ENCODE data around the gene TTR. TPM values are rescaled to one million over a fixed set of nuclear protein-coding genes. Genes with fewer than 3 reads are reported as not detected.

The TTR gene
- total and polyA plus RNA-seq, 4 donors: 295 to 4,751 (median 926) TPM

- TF ChIP-seq HNF4G (IDR thresholded peaks at IDR 0.05) (no peak), TAF1 (conservative IDR thresholded peaks at IDR 0.05) (no peak)
- TF ChIP-seq, protein P1, sequence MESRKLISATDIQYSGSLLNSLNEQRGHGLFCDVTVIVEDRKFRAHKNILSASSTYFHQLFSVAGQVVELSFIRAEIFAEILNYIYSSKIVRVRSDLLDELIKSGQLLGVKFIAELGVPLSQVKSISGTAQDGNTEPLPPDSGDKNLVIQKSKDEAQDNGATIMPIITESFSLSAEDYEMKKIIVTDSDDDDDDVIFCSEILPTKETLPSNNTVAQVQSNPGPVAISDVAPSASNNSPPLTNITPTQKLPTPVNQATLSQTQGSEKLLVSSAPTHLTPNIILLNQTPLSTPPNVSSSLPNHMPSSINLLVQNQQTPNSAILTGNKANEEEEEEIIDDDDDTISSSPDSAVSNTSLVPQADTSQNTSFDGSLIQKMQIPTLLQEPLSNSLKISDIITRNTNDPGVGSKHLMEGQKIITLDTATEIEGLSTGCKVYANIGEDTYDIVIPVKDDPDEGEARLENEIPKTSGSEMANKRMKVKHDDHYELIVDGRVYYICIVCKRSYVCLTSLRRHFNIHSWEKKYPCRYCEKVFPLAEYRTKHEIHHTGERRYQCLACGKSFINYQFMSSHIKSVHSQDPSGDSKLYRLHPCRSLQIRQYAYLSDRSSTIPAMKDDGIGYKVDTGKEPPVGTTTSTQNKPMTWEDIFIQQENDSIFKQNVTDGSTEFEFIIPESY (IDR thresholded peaks at IDR 0.05): no peak
Observed at GRCh38 chr18:31554776-31555175, 36.9 kb upstream of the TTR start (continued).

GRCh38 chr18:31555971-31556747 lies 35.5 kb upstream of the TTR start:
- peak overlapping the region in 1 of 2 donors; percentile 27 for H3K27ac ChIP-seq (ENCODE audit: low read depth in 1 of 2, low read length in 2 of 2)
- H3K4me3 ChIP-seq (ENCODE audit: low read depth in 1 of 3, low read length in 3 of 3): no peak overlapping the region
- TF ChIP-seq HNF4A (conservative IDR thresholded peaks at IDR 0.05) (peak in 1 of 2 donors; percentile 6), YY1 (IDR thresholded peaks at IDR 0.05) (peak; percentile 53), FOXA2 (IDR thresholded peaks at IDR 0.05) (no peak), CTCF (IDR thresholded peaks at IDR 0.05; ENCODE audit: low read depth, low read length, missing input control) (peak; percentile 91), FOXA1 (IDR thresholded peaks at IDR 0.05) (no peak), RAD21 (IDR thresholded peaks at IDR 0.05) (peak; percentile 98), RXRA (IDR thresholded peaks at IDR 0.05) (no peak), HNF4G (IDR thresholded peaks at IDR 0.05) (no peak)
- TF ChIP-seq, protein P2, sequence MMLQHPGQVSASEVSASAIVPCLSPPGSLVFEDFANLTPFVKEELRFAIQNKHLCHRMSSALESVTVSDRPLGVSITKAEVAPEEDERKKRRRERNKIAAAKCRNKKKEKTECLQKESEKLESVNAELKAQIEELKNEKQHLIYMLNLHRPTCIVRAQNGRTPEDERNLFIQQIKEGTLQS (IDR thresholded peaks at IDR 0.05): no peak
- TF ChIP-seq, protein P3, sequence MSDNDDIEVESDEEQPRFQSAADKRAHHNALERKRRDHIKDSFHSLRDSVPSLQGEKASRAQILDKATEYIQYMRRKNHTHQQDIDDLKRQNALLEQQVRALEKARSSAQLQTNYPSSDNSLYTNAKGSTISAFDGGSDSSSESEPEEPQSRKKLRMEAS (IDR thresholded peaks at IDR 0.05): no peak
- WGBS: 5% methylated on average over 7 of the region's 7 CpGs
- H3K27me3 ChIP-seq (ENCODE audit: control insufficient read depth in 4 of 4, insufficient read depth in 4 of 4, low read length in 3 of 4): no peaks in the 10 kb centered on the region
- no peaks in the 10 kb centered on the region for H3K36me3 ChIP-seq (ENCODE audit: control insufficient read depth in 4 of 4, insufficient read depth in 3 of 4, low read depth in 1 of 4, low read length in 3 of 4)
- no peak for DNase-seq (ENCODE audit: low spot score)
- H3K4me1 ChIP-seq (ENCODE audit: control insufficient read depth in 4 of 4, insufficient read depth in 4 of 4, low read length in 3 of 4): peaks cover 3 to 29% (median 24%) of the 10 kb centered on the region in 4 donors
- no peaks in the 10 kb centered on the region for H3K9me3 ChIP-seq (ENCODE audit: control insufficient read depth in 4 of 4, low read length in 3 of 4)
- no peak overlapping the region for H3K9ac ChIP-seq (ENCODE audit: low read depth in 1 of 2, low read length in 2 of 2)

GRCh38 chr18:31557446-31557845 lies 34.2 kb upstream of the TTR start:
- peak; percentile 6 for TF ChIP-seq CTCF (IDR thresholded peaks at IDR 0.05; ENCODE audit: low read depth, low read length, missing input control)
- peak in 1 of 2 donors; percentile 35 for TF ChIP-seq RAD21 (IDR thresholded peaks at IDR 0.05)
- TF ChIP-seq FOXA1 (IDR thresholded peaks at IDR 0.05): no peak
- Histone ChIP-seq H3K4me1 (ENCODE audit: control insufficient read depth in 4 of 4, insufficient read depth in 4 of 4, low read length in 3 of 4) (peaks cover 3 to 29% (median 21%) of the 10 kb centered on the region in 4 donors), H3K27me3 (ENCODE audit: control insufficient read depth in 4 of 4, insufficient read depth in 4 of 4, low read length in 3 of 4) (no peaks in the 10 kb centered on the region), H3K27ac (ENCODE audit: low read depth in 1 of 2, low read length in 2 of 2) (no peak overlapping the region), H3K4me3 (ENCODE audit: low read depth in 1 of 3, low read length in 3 of 3) (no peak overlapping the region), H3K9ac (ENCODE audit: low read depth in 1 of 2, low read length in 2 of 2) (no peak overlapping the region), H3K9me3 (ENCODE audit: control insufficient read depth in 4 of 4, low read length in 3 of 4) (no peaks in the 10 kb centered on the region), H3K36me3 (ENCODE audit: control insufficient read depth in 4 of 4, insufficient read depth in 3 of 4, low read depth in 1 of 4, low read length in 3 of 4) (no peaks in the 10 kb centered on the region)
- 96% methylated on average over 3 of the region's 3 CpGs for WGBS
- no peak for DNase-seq (ENCODE audit: low spot score)
